PC-3 (cell line): ENCODE results near the gene SMIM31. TPM values are rescaled to one million over a fixed set of nuclear protein-coding genes. Genes with fewer than 3 reads are reported as not detected.

ENCODE experiments used
- ATAC-seq: fragments of 200-7000 bp; cut with Tn5 transposase; 2 replicates; pipeline ENCODE4 v1.9.1; 2020; ENCODE audit warnings: mild to moderate bottlenecking, moderate library complexity
- BruUV-seq: library from RNA; stranded (reverse); fragments of 400-500 nt; replicated peaks from 2 replicates; lab custom pipeline; 2021; lab: Mats Ljungman, UMichigan
- CTCF ChIA-PET: fragments of 300-600 bp; sonication (Branson Sonifier 250); formaldehyde crosslinking; loops from one replicate; lab custom pipeline; 2022; ENCODE audit warnings: antibody characterized with exemption; lab: Charles Lee
- POLR2A ChIA-PET: fragments of 300-600 bp; sonication (Branson Sonifier 250); formaldehyde crosslinking; loops from one replicate; lab custom pipeline; 2022; ENCODE audit warnings: antibody characterized with exemption; ENCODE audit not compliant: unreplicated experiment; lab: Charles Lee
- DNase-seq: peaks from one replicate; pipeline ENCODE4 v3.0.0-alpha.2; 2015
- H2AFZ ChIP-seq: fragments of 300-600 bp; sonication (generic); 2 replicates; pipeline ENCODE4 v1.6.0; 2016; ENCODE audit warnings: antibody characterized with exemption, low read length
- H3F3A ChIP-seq: fragments of 300-600 bp; sonication (generic); one replicate; pipeline ENCODE4 v1.6.0; 2017; ENCODE audit warnings: antibody characterized with exemption, low read length, control low read depth, mild to moderate bottlenecking; ENCODE audit not compliant: unreplicated experiment
- H3K27ac ChIP-seq: fragments of 300-600 bp; sonication (generic); 2 replicates; pipeline ENCODE4 v1.5.1; 2016; ENCODE audit warnings: mild to moderate bottlenecking, low read length
- H3K27me3 ChIP-seq: fragments of 300-600 bp; sonication (generic); 2 replicates; pipeline ENCODE4 v1.6.1; 2016; ENCODE audit warnings: low read length, mixed read lengths
- H3K36me3 ChIP-seq: fragments of 300-600 bp; sonication (generic); 2 replicates; pipeline ENCODE4 v1.6.1; 2016; ENCODE audit warnings: low read depth, mixed run types, low read length, mixed read lengths
- H3K4me1 ChIP-seq: fragments of 300-600 bp; sonication (generic); 2 replicates; pipeline ENCODE4 v1.5.1; 2016; ENCODE audit warnings: low read length; ENCODE audit not compliant: insufficient read depth
- H3K4me2 ChIP-seq: fragments of 300-600 bp; sonication (generic); 2 replicates; pipeline ENCODE4 v1.6.0; 2016; ENCODE audit warnings: low read length
- H3K4me3 ChIP-seq: fragments of 300-600 bp; sonication (generic); 2 replicates; pipeline ENCODE4 v1.5.1; 2016; ENCODE audit warnings: mild to moderate bottlenecking, low read length, mixed read lengths
- H3K79me2 ChIP-seq: fragments of 300-600 bp; sonication (generic); 2 replicates; pipeline ENCODE4 v1.6.1; 2017; ENCODE audit warnings: low read length, mixed read lengths
- H3K9ac ChIP-seq: fragments of 300-600 bp; sonication (generic); 2 replicates; pipeline ENCODE4 v1.6.0; 2016; ENCODE audit warnings: mild to moderate bottlenecking, low read length
- H3K9me2 ChIP-seq: fragments of 300-600 bp; sonication (generic); replicated peaks from 2 replicates; pipeline ENCODE4 v1.6.1; 2016; ENCODE audit warnings: mixed run types, low read length, mixed read lengths
- H3K9me3 ChIP-seq: fragments of 300-600 bp; sonication (generic); 2 replicates; pipeline ENCODE4 v1.6.1; 2016; ENCODE audit warnings: low read length, mixed read lengths
- H4K20me1 ChIP-seq: fragments of 300-600 bp; sonication (generic); 2 replicates; pipeline ENCODE4 v1.6.1; 2016; ENCODE audit warnings: low read length, mixed read lengths
- EZH2 ChIP-seq: fragments of 300-600 bp; sonication (generic); IDR thresholded peaks from one replicate; pipeline ENCODE4 v1.6.1; 2017; ENCODE audit warnings: antibody characterized with exemption, mild to moderate bottlenecking, low read length; ENCODE audit not compliant: unreplicated experiment
- EZH2phosphoT487 ChIP-seq: fragments of 300-600 bp; sonication (generic); IDR thresholded peaks from 2 replicates; pipeline ENCODE4 v1.6.1; 2018; ENCODE audit warnings: mild to moderate bottlenecking, antibody characterized with exemption, low read length, borderline replicate concordance
- intact Hi-C: fragments of 100-400 bp; cut with micrococcal nuclease; formaldehyde crosslinking; loops from 2 replicates; pipeline ENCODE4 v1.9.0; 2023
- total RNA-seq: library from RNA; depleted of rRNA; stranded (reverse); fragments of >200 nt; gene quantifications from 2 replicates; pipeline ENCODE4 v1.2.3, GENCODE V29; 2014
- TF ChIP-seq, protein P1 (sequence below): fragments of 300-600 bp; sonication (generic); conservative IDR thresholded peaks from 2 replicates; pipeline ENCODE4 v1.5.1; 2017; ENCODE audit warnings: antibody characterized with exemption, low read depth, mild to moderate bottlenecking, low read length

Gene SMIM31
- total RNA-seq, 1 experiment from 2014 or later = not detected

GRCh38 chr4:164731827-164732474 lies 22.0 kb upstream of the SMIM31 start:
- intact Hi-C loops = loop anchor here (1.0 to 10.0 kb wide), 5 partner anchors 84 to 975 kb away; no protein-coding TSS in a partner anchor
- Histone ChIP-seq H3K4me2 (no peak overlapping the region), H3K36me3 (no peaks in the 10 kb centered on the region), H3K27me3 (no peaks in the 10 kb centered on the region), H3F3A (no peaks in the 10 kb centered on the region), H3K9me2 (no peaks in the 10 kb centered on the region), H2AFZ (no peak overlapping the region), H3K27ac (no peak overlapping the region), H3K9ac (no peak overlapping the region), H3K4me1 (no peaks in the 10 kb centered on the region), H3K9me3 (no peaks in the 10 kb centered on the region), H4K20me1 (no peaks in the 10 kb centered on the region), H3K79me2 (no peaks in the 10 kb centered on the region), H3K4me3 (no peak overlapping the region)
- TF ChIP-seq, protein P1, sequence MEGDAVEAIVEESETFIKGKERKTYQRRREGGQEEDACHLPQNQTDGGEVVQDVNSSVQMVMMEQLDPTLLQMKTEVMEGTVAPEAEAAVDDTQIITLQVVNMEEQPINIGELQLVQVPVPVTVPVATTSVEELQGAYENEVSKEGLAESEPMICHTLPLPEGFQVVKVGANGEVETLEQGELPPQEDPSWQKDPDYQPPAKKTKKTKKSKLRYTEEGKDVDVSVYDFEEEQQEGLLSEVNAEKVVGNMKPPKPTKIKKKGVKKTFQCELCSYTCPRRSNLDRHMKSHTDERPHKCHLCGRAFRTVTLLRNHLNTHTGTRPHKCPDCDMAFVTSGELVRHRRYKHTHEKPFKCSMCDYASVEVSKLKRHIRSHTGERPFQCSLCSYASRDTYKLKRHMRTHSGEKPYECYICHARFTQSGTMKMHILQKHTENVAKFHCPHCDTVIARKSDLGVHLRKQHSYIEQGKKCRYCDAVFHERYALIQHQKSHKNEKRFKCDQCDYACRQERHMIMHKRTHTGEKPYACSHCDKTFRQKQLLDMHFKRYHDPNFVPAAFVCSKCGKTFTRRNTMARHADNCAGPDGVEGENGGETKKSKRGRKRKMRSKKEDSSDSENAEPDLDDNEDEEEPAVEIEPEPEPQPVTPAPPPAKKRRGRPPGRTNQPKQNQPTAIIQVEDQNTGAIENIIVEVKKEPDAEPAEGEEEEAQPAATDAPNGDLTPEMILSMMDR = peak; percentile 86
- no peak for TF ChIP-seq EZH2
- TF ChIP-seq EZH2phosphoT487 = no peak
- peak; percentile 63 for DNase-seq
- ChIA-PET CTCF (interaction anchor here (0.6 to 1.1 kb wide), 2 partner anchors 420 to 719 kb away, joined by 3 to 4 read pairs; no protein-coding TSS in a partner anchor), POLR2A (interaction anchor here (0.6 kb wide), 2 partner anchors 256 to 1181 kb away, joined by 3 read pairs; no protein-coding TSS in a partner anchor)
- peak; percentile 51; the same call in 1 of the 2 replicates for ATAC-seq
- no TSS peak for BruUV-seq

- DNase-seq = no peak
- TF ChIP-seq, protein P1 = no peak
- Histone ChIP-seq H4K20me1 (no peaks in the 10 kb centered on the region), H2AFZ (no peak overlapping the region), H3K9me3 (no peaks in the 10 kb centered on the region), H3K36me3 (no peaks in the 10 kb centered on the region), H3K79me2 (no peaks in the 10 kb centered on the region), H3K4me2 (no peak overlapping the region), H3K27me3 (no peaks in the 10 kb centered on the region), H3K4me1 (no peaks in the 10 kb centered on the region), H3F3A (no peaks in the 10 kb centered on the region), H3K27ac (no peak overlapping the region), H3K9me2 (no peaks in the 10 kb centered on the region), H3K9ac (no peak overlapping the region), H3K4me3 (no peak overlapping the region)
- intact Hi-C loops = loop anchor here (5.0 to 10.0 kb wide), 3 partner anchors 290 to 977 kb away; no protein-coding TSS in a partner anchor
- ATAC-seq = no peak
- ChIA-PET POLR2A (no interaction called here), CTCF (no interaction called here)
- BruUV-seq = no TSS peak
Measured at GRCh38 chr4:164734484-164734883, 19.4 kb upstream of the SMIM31 start.

- no peaks in the 10 kb centered on the region for H4K20me1 ChIP-seq
Measured at GRCh38 chr4:164748375-164748774, 5.6 kb upstream of the SMIM31 start.

More at GRCh38 chr4:164748375-164748774, 5.6 kb upstream of the SMIM31 start:
- ATAC-seq (no peak), DNase-seq (peak; percentile 52)
- no peaks in the 10 kb centered on the region for H3F3A ChIP-seq
- POLR2A ChIA-PET = no interaction called here
- H3K4me1 ChIP-seq = peaks cover 4% of the 10 kb centered on the region; the same call in 1 of the 2 replicates
- no peak overlapping the region for H2AFZ ChIP-seq
- intact Hi-C loops = loop anchor here (1.0 to 5.0 kb wide), 5 partner anchors 736 to 1197 kb away; no protein-coding TSS in a partner anchor
- no TSS peak for BruUV-seq
- H3K27me3 ChIP-seq = no peaks in the 10 kb centered on the region
- no peak overlapping the region for H3K4me3 ChIP-seq
- CTCF ChIA-PET = interaction anchor here (0.7 kb wide), 1 partner anchor 1254 kb away, joined by 3 read pairs; no protein-coding TSS in a partner anchor
- H3K79me2 ChIP-seq = no peaks in the 10 kb centered on the region
- H3K36me3 ChIP-seq = no peaks in the 10 kb centered on the region
- no peaks in the 10 kb centered on the region for H3K9me2 ChIP-seq
- H3K4me2 ChIP-seq = no peak overlapping the region
- no peak for TF ChIP-seq EZH2
- TF ChIP-seq, protein P1 = peak; percentile 54
- H3K27ac ChIP-seq = no peak overlapping the region
- no peak overlapping the region for H3K9ac ChIP-seq
- H3K9me3 ChIP-seq = no peaks in the 10 kb centered on the region
